Superior temporal gyrus (tissue), 1 donor: ENCODE results near the gene BCKDHB.
"Not testable (repeated sequence)": the region's sequence is repeated elsewhere in the genome, so short reads cannot be mapped to it uniquely, and the experiment has no call there.

ENCODE experiments used
- DNase-seq: peaks from one replicate; pipeline ENCODE4 v3.0.0-alpha.2; 2016; ENCODE audit errors: extremely low spot score

The BCKDHB gene

DNA sequence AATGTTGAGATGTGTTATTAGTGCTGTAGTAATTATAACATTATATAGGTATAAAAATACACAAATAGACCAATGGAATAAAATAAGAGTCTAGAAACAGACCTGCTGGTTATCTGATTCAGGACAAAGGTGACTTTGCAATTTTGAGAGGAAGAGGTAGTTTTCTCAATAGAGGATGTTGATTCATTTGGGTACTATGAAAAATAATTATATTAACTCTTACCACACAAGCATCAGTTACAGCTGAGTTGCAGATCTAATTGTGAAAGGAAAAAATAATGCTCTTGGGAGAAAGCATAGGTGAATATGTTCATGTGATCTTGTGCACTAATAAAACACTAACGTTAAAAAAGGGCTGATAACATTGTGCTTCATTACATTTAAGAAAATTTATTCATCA lies 103.0 kb downstream of the BCKDHB start:
- DNase-seq: no peak

DNA sequence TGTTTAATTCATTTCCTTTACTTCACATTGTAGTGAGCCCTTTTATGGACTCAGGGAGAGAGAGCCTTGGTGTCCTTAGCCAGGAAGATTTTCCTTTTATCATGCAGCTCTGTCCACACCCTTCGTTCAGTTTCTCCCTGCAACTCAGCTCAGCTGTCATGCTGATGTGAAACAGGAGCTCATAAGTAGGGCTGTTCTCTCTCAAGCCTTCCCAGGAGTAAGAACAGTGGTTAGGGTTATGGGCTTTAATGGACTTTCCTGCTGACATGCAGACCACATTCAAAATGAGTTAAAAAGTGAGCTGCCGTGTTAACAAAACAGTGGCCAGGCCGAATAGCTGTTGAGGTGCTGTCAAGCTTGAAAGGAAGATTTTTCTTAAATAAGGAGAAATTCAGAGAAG lies 104.1 kb downstream of the BCKDHB start:
- DNase-seq: no peak

DNA sequence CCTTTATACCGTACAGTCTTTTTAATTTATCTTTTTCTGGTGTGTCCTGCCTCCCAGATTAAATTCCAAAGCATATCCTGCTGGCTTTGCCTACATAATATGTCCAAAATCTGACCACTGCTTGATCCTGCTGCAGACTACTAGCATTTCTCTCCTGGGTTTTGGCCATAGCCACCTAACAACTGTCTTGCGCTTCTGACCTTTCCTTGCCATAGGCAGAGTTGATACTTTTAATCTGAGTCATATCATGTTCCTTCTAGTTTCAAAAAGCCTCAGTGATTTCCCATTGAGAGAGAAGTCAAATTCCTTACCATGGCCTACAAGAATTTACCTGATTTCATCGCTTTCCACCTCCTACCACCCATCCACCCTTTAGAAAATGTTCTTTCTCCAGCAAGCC lies 104.8 kb downstream of the BCKDHB start:
- DNase-seq: no peak

DNA sequence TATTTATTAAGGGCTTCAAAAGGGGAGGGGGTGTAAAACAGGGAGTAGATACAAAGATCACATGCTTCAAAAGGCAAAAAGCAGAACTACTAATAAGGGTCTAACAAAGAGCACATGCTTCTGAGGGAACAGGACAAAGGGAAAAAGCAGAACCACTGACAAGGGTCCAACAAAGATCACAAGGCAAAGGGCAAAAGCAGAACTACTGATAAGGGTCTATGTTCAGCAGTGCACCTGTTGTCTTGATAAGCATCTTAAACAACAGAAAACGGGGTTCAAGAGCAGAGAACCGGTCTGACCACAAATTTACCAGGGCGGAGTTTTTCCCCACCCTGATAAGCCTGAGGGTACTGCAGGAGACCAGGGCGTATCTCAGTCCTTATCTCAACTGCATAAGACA lies 105.4 kb downstream of the BCKDHB start:
- DNase-seq: not testable (repeated sequence)

DNA sequence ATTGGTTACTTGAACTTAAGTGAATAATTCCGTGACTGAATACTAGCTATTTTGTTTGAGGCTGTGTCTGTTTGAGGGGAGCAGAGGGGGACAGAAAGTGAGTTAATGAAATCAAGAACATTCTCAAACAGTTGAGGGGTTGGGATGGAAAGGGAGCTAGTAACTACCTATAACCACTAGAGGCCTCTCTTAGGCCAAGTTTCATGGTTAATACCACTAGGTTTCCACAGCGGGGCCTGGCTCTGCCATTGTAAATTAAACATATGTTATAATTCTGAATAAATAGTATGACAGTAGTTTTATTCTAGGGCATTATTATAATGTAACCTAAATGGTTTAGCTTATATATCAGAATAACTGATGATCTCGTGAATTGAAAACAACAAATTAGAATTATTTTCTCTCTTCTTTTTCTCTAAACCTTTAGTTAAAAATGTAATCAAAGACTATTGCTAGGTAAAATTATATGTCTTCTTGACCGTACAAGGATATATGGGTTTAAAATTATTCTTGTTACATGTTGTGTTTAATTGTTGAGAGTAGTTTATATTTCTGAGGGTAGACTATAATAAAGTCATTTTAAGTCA lies 108.1 kb downstream of the BCKDHB start:
- DNase-seq: peak; percentile 79

DNA sequence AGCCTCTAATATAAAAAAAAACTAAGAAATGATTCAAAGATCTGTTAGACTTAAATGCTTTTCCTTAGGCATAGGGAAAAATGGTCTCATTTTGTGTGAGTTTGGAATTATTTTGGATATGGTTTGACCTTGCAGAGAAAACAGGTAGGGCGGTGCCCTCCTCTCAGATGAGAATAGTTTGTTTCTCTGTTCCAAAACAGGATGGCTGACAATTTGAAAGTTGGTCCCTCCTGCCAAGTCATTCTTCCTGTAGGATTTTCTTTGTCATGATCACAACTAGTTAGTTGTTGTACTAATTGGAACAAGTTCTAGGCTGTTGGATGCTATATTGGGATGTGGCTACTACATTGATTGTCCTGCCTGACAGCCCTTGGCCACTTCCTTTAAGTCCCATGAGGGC lies 108.6 kb downstream of the BCKDHB start:
- no peak for DNase-seq

DNA sequence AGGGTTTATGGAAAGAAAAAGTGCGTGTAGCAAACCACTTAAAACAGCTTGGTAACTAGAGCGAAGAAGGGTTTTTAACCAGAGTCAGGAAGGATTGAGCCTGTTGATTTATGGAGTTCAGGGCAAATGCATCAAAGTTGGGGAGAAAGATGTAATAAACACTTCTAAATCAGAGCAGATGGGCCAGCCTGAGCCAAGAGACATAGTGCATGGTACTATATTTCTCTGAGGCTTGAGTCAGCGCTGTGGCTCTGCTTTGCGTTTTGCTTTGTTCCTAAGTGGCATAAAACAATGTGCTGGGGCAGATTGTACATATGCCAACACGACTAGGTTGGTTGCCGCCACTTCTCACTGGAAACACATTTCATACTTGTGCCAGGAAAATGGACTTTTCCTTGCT lies 111.3 kb downstream of the BCKDHB start:
- DNase-seq: no peak

DNA sequence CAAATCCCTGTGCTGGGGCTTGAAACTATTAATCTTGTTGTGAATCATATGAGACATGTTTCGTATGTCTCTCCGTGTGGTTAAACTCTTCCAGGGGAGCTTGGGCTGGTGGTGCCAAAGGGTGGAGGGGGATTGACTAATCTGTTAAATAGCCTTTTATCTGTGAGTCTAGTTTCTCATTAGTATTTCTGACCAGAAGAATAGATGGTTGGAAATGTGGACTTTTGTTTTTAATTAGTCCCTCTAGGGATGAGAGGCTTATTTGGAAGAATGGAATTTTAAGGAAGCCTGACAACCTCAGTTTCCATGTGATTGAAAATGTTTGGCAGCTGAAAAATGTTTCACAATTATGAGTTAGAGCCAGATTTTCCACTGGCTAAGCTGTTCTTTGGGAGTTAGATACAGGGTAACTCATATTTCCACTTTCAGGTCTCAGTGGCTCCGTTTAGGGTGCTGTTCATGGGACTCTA lies 117.3 kb downstream of the BCKDHB start:
- no peak for DNase-seq

DNA sequence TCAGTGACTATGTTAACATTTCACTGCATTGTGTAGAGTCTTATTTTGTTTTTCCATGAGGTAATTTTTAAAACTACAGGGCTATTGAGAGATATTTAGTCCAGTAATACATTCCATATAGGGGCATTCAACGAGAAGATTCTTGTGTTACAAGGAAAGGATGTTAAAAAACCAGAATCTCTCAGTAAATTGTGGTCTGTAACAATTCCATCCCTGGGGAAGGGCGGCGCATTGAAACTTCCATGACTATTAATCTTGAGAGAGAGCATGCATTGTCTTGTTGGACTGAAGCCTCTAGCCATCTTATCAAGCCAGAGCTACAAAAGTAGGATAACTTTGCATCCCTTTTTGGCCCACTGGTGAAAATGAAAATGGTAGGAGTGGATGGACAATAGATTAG lies 119.7 kb downstream of the BCKDHB start:
- no peak for DNase-seq

DNA sequence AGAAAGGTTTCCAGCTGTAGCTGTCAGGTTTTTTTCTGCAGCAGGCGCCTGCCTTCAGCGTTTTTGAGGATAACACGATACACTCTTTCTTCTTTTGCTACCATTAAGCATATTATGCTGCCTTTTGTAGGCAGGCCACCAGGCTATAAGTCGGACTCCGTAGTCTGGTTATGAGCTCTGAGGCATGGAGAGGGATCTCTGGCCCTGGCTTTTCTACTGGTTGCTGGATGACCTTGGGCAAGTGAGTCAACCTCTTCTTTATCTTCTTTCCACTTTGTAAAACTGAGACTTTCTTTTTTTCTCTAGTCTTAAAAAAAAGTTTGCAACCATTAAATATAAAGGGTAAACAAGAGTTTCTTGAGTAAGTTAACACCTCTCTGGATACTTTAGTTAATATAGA lies 120.2 kb downstream of the BCKDHB start:
- DNase-seq: no peak

DNA sequence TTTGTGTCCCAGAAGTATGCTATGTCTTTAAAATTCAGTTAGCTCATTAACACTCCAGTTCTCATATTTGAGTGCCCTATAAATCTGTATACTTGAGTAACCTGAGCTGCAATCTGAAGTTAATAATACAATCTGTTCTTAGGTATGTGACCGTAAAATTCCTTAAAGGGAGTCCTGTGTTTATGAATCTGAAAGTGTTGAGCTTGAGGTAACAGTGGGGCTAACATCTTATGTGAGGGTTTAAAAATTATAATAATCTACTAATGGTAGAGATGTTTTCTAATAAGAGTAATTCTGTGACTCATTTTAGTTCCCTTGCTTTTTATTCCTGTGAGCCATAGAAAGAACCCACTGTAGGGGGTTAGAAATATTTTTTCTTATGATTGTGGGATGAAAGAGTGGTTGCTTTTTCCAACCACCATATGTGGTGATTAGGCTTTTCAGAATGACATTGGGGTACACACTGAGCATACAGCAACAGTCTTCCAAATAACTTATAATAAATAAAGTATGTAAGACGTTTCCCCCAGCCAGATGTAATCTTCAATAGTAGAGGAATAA lies 121.2 kb downstream of the BCKDHB start:
- no peak for DNase-seq

DNA sequence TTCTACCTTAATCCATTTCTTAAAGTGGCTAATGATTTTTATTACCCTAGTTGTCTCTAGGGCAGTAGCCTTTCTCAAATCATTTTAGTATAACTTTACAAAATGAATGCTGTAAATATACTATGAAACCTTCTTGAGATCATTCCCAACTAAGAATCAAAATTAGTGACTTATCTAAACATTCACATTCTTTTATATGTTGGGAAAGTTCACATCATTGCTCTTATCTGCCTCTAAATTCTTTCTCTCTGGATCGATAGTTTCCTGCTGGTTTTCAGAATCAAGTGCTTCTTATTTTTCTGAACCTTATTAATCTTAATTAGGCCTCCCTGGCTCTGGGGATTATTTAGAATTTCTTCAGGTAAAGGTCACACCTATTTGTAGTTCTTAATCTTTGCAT lies 126.8 kb downstream of the BCKDHB start:
- DNase-seq: no peak

DNA sequence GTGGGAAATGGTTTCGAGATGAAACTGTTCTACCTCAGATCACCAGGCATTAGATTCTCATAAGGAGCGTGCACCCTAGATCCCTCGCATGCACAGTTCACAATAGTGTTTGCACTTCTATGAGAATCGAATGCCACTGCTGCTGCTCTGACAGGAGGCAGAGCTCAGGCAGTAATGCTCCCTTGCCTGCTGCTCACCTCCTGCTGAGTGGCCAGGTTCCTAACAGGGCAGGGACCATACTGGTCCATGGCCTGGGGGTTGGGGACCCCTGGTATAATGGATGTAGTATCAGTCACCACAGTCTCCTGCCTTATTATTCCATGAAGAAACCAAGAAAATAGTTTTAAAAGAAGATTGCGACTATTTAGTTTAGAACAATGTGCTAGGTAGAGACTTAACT lies 127.5 kb downstream of the BCKDHB start:
- no peak for DNase-seq

DNA sequence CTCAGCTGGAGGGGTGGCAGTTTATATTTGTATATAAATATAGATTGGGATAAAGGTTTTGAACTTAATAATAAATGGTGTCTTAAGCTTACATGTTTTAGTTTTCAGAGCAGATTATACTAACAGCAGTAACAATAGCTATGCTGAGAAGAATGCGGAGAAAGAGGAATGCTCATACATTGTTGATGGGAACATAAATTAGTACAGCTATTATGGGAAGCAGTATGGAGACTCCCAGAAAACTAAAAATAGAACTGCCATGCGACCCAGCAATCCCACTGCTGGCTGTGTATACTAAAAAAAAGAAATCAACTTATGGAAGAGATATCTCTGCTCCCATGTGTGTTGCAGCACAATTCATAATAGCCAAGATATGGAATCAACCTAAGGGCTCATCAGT lies 127.9 kb downstream of the BCKDHB start:
- DNase-seq: no peak

DNA sequence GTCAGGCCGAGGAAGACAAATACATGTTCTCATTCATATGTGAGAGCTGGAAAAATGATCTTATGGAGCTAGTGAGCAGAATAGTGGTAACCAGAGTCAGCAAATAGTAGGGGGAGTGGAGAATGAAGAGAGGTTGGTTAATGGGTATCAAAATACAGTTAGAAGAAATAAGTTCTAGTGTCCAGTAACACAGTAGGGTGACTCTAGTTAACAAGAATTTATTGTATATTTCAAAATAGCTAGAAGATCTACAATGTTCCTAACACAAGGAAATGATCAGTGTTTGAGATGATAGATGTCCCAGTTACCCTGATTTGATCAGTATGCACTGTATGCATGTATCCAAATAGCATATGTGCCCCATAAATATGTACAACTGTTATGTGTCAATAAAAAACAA lies 128.4 kb downstream of the BCKDHB start:
- no peak for DNase-seq

DNA sequence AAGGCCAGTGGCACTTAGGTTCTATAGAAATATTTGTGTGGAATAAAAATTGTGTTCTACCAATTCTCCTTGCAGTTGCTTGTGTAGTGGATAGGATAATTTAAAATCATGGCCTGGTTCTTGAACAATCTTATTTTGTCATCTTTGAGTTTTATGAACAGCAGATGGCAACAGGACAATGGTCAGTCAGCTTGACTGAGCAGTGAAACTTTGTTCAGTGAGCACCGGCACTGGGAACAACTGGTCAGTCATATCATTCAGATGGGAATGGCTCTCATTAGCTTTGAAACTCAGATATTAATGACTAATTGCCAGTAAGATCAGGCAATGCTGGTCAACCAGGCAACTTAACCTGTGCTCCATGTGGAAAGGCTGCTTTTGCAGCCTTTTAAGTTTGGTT lies 129.2 kb downstream of the BCKDHB start:
- no peak for DNase-seq

DNA sequence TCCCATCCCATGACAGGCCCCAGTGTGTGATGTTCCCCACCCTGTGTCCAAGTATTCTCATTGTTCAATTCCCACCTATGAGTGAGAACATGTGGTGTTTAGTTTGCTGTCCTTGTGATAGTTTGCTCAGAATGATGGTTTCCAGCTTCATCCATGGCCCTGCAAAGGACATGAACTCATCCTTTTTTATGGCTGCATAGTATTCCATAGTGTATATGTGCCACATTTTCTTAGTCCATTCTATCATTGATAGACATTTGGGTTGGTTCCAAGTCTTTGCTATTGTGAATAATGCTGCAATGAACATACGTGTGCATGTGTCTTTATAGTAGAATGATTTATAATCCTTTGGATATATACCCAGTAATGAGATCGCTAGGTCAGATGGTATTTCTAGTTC lies 132.3 kb downstream of the BCKDHB start:
- not testable (repeated sequence) for DNase-seq

DNA sequence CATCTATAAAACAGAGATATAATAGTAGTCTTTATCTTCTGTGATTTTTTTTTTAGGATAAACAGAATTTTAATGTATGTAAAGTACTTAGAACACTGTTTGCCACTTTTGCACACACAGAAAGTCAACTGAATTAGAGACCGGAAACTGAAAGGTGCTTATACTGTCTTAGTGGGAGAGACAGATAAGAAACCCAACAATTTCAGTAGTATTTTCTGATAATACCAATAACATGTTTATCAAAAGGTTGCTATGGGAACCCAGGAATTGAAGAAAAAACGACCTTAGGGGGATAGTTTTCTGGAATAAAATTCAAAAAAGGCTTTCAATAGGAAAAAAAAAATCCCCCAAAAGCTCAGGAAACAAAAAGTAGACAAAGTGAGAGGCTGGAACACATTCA lies 138.6 kb downstream of the BCKDHB start:
- no peak for DNase-seq

DNA sequence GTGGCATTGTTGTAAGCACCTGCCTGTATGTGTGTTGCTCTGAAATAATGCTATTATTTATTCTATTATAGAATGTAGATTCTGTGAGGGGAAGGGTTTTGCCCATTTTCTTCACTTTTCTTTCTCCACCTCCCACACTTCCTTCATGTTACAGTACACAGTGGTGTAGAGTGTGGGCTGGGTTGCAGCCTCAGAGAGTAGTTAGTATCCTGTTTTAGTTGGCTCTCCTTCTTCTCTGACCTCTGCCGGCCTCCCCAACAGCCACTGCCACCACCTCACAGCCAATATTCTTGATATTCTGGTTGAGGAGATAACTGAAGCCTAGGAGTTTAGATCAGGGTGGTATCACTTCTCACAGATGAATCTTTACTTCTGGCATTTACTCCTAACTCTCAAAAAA lies 143.4 kb downstream of the BCKDHB start:
- DNase-seq: no peak

DNA sequence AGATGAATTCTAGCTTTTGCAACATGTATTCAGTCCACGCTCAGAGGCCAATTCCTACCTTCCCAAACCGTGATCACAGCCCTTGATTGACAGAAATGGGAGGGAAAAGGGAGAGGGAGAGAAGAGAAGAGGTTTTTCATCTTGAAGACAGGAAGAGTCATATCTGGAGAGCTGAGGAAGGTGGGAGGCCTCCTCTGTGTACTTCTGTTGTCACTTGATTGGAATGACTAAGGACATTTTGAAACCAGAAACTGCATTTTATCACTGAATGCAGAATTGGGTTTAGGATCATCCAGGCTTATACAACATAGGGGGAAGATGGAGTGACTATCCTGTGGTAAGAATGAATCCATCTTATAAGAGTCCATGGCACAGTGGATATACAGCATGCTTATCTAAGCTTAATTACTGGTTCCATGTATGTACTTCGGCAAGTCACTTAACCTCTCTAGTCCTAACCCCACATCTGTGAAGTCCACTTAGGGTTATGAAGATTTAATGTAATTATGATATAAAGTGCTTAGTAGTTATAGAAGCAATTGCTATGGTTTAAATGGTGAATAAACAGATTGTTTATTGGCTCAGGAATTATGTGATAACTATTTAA lies 144.0 kb downstream of the BCKDHB start:
- DNase-seq: no peak

DNA sequence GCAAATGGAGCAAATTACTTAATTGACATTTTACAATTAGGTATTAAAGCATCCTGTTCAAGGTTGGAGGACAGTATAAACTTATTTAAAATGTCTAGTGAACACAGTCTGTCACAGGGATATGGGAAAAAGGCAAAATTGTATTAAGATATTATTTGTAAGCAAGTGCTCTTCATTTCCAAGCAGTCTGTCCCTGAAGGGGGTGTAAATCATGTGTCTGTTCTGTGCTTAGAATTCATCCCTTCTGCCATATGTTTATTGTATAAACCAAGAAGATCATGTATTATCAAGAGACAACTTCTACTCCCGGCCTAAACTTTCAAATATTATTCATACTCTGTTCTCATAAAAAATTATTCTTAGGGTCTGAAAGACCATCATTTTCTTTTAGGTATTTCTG lies 144.8 kb downstream of the BCKDHB start:
- no peak for DNase-seq

DNA sequence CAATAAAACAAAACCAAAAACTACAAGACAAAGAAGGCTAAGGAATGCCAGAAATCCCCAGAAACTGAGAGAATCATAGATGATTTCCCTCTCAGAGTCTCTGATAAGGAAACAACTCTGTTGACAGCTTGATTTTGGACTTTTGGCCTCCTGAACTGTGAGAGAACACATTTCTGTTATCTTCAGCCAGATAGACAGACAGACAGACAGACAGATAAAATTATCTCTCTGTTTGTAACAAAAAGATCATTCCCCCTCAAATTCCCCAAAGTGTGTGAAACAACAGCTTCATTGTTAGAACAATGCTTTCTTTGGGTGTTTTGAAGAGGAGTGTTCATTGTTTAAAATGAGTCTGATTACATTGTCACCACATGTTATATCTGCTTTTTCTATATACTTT lies 148.2 kb downstream of the BCKDHB start:
- DNase-seq: no peak

DNA sequence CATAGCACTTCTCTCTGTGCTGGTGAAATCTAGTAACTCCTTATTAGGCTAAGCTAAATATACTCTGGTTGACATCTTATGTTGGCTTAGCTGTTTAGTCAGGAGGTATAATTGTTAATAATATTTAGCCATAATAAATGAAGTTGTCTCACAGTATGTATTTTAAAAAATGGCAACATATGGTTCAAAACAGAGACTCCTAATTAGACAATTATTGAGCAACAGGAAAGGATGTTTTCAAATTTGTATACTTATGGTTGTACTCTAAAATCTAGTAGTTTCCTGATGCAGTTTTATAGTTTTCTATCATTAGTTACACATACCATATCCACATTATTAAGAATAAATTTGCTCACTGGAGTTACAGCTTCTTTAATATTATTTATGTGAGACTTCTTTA lies 150.2 kb downstream of the BCKDHB start:
- no peak for DNase-seq

DNA sequence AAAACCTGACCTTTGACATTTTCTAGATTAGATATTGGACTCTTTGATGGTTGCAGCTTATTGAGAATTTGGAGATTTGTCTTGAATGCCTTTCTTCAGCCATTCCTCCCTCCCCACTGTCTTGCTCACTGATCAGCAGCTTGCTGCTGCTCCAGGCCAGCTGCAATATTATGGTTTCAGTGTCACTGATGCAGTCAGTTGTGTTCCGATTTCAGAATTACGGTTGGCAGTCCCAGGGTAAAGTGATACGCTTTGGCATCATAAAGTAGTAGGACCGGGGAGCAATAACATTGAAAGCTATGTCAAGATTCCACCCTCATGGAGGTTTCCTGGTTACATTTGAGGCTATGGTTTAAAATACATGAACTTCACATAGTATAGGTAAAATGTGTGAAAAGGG lies 152.6 kb downstream of the BCKDHB start:
- DNase-seq: no peak
